Measurements from ENCODE around the gene DLGAP4.

DLGAP4 gene

DNA sequence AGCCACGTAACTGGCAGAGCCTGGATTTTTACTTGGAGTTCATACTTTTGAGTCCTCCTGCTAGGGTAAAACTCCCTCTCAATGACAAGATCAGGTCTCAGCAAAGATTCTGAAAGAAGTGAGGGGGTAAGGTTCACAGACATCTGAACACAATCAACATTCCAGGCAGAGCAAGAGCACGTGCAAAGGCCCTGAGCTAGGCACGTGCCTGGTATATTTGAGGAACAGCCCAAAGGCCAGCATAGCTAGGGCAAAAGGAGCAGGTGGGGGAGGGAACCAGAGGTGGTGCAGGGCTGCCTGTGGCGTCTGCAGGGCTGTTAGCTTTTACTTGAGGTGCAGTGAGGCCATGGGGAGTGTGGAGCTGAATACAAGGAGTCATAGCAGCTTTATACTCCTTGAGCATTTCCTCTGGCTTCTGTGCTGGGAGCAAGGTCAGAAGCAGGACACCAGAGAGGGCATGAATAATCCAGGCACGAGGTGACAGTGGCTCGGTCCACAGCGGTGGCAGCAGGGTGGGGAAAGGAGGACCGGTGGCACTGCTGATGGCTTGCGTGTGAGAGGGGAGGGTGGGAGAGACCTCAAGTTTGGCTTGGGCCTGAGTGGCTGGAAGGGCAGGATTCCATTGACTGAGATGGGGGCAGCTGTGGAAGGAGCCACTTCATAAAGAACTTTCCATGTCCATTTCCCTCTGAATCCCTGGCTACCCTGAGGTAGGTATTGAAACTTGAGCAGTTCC is 57.0 kb downstream of the DLGAP4 start:
- TF ChIP-seq, protein P1, sequence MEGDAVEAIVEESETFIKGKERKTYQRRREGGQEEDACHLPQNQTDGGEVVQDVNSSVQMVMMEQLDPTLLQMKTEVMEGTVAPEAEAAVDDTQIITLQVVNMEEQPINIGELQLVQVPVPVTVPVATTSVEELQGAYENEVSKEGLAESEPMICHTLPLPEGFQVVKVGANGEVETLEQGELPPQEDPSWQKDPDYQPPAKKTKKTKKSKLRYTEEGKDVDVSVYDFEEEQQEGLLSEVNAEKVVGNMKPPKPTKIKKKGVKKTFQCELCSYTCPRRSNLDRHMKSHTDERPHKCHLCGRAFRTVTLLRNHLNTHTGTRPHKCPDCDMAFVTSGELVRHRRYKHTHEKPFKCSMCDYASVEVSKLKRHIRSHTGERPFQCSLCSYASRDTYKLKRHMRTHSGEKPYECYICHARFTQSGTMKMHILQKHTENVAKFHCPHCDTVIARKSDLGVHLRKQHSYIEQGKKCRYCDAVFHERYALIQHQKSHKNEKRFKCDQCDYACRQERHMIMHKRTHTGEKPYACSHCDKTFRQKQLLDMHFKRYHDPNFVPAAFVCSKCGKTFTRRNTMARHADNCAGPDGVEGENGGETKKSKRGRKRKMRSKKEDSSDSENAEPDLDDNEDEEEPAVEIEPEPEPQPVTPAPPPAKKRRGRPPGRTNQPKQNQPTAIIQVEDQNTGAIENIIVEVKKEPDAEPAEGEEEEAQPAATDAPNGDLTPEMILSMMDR (IDR thresholded peaks at IDR 0.05; ENCODE audit: low read depth, low read length) = no peak
- H3K4me3 ChIP-seq (ENCODE audit: low read depth, low read length) = no peak overlapping the region

DNA sequence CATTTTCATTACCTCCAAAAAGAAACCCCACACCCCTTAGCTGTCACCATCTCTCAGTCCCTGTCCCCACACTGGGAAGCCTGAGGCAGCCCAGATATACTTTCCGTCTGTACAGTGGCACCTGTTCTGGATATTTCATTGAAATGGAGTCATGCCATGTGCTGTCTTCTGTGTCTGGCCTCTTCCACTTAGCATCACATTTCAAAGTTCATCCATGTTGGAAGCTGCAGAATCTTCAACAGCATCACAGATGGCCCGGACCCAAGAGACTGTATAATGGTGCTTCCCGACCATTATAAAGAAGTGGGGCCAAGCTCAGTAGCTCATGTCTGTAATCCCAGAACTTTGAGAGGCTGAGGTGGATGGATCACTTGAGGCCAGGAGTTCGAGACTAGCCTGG is 58.4 kb downstream of the DLGAP4 start:
- TF ChIP-seq, protein P1 (IDR thresholded peaks at IDR 0.05; ENCODE audit: low read depth, low read length) = no peak
- H3K4me3 ChIP-seq (ENCODE audit: low read depth, low read length) = no peak overlapping the region

DNA sequence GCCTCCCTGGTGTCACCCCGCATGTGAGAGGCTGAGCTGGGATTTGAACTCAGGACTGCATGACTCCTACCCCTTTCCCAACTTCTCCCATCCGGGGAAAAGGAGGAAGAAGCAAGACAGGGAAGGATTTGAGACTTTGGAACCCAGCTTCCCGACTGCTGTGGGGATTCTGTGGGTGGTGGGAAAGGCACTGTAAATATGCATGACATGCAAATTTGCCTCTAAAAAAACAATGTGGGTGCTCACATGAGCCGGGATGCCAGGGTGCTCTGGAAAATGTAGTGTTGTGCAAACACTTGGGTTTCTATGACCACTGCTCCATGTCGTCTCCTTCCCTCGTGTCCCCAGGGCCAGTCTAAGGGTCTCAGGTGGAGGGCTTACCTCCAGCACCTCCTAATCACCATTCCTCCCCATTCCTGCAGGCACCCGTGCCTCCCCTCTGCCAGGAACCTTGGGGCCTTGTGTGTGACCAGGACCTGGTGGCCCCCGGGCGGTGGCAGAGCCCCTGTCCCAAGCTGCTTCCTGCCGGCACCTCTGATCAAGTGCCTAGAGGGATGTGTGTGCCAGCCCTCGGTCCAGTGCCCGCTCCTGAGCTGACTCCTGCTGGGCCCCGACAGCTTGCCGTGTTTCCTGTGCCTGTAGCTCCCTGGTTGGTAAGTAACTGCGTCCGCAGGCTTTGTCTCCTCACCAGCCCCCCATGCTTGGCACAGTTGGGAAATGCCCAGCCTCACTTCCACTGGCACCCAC is 60.7 kb downstream of the DLGAP4 start:
- TF ChIP-seq, protein P1 (IDR thresholded peaks at IDR 0.05; ENCODE audit: low read depth, low read length) = no peak
- no peak overlapping the region for H3K4me3 ChIP-seq (ENCODE audit: low read depth, low read length)

DNA sequence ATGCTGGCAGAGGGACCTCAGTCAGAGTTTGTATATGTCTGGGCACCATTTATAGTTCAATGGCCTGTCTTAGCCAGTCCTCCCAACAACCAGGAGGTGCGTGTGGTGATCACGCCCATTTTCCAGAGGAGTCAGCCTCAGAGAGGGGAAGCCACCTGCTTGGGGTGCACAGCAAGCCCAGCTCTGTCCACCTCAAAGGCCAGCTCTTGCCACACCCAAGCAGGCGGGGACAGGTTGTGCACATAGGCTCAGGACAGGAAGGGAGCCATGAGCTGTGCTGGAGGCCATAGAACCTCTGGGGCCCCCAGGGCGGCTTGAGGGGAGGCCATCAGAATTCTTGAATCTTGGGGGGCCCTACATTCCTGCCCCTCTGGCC is 61.2 kb downstream of the DLGAP4 start:
- no peak overlapping the region for H3K4me3 ChIP-seq (ENCODE audit: low read depth, low read length)
- TF ChIP-seq, protein P1 (IDR thresholded peaks at IDR 0.05; ENCODE audit: low read depth, low read length) = no peak

DNA sequence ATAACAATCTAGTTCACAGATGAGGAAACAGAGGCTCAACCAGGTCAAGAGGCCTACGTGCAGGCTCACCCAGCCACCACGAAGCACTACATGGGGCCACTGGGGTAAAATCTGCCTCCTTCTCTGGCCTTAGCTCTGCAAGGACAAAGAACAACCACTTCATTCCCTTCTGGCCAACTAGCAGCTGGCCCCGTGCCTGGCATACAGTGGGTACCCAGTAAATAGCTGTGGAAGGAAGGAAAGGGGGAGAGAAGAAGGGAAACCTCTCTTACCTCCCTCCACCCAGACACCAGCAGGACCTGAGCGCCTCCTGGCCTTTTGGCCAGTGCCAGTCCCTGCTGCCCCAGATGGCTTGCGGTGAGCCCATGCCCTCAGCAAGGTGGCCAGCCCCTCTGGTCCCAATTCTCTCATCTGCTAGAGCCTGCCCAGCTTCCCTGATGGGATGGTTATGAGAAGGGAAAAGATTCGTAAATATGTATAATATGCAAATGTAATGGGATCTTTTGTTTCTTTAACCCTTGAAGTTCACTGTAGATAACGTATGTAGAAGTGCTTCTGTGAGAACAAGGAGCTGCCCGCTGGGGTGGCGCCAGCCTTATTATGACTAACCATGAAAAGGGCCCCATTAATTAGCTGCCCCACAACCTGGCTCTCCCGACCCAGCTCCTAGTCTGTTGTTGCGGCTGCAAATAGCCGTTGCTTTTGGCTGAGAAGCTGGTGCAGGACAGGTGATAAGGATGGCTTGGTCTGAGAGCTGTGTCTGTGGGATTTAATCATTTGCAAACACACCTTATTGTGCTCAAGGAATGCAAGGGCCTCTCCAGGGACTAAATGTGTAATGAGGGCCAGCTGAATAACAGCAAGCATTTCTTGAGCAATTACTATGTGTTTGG is 62.0 kb downstream of the DLGAP4 start:
- TF ChIP-seq, protein P1 (IDR thresholded peaks at IDR 0.05; ENCODE audit: low read depth, low read length) = no peak
- no peak overlapping the region for H3K4me3 ChIP-seq (ENCODE audit: low read depth, low read length)

DNA sequence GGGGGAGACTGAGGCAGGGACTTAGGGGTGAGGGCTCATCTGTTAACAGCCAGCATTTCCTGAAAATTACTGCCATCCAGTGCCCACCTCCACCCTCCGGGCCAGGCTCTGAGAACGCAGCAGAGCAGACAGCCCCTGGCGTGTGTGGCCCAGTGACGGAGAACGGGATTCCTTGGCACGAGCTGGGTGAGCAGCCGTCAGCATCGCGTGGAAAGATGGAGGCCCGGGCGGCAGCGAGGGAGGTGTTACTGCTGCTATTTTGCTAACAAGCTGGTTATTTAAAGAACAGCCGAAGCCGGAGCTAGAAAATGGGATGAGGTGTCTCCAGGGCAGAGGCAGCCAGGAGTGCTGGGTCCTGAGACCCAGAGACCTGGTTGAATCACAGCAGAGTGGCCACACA is 62.7 kb downstream of the DLGAP4 start:
- no peak overlapping the region for H3K4me3 ChIP-seq (ENCODE audit: low read depth, low read length)
- TF ChIP-seq, protein P1 (IDR thresholded peaks at IDR 0.05; ENCODE audit: low read depth, low read length) = no peak

All from WI38 (cell line).